Kidney epithelial cell (primary cell): ENCODE results near the gene ANKZF1. TPM values are rescaled to one million over a fixed set of nuclear protein-coding genes. Genes with fewer than 3 reads are reported as not detected.

Source experiments
- DNase-seq: peaks from one replicate; pipeline ENCODE4 v3.0.0-alpha.2; 2010; ENCODE audit warnings: low read depth
- H3K27me3 ChIP-seq: 2 replicates; pipeline ENCODE4 v1.6.0; 2011; ENCODE audit warnings: low read length; ENCODE audit not compliant: control insufficient read depth, insufficient read depth
- H3K36me3 ChIP-seq: 2 replicates; pipeline ENCODE4 v1.5.1; 2011; ENCODE audit warnings: low read length; ENCODE audit not compliant: control insufficient read depth, insufficient read depth
- H3K4me3 ChIP-seq: 2 replicates; pipeline ENCODE4 v1.5.1; 2011; ENCODE audit warnings: low read depth, mild to moderate bottlenecking, control low read depth, low read length
- CTCF ChIP-seq: IDR thresholded peaks from 2 replicates; pipeline ENCODE4 v1.5.1; 2011; ENCODE audit warnings: mild to moderate bottlenecking, moderate library complexity, low read length, control low read depth, inconsistent platforms; ENCODE audit not compliant: insufficient read depth, poor library complexity, severe bottlenecking
- total RNA-seq: library from RNA; depleted of rRNA; stranded (reverse); fragments of >200 nt; gene quantifications from 2 replicates; pipeline ENCODE4 v1.2.3, GENCODE V29; 2015

ANKZF1 gene
- total RNA-seq, 1 donor from 2014 or later = 52.3 TPM

- TF ChIP-seq CTCF = no peak
- H3K27me3 ChIP-seq = no peaks in the 10 kb centered on the region
- no peak overlapping the region for H3K4me3 ChIP-seq
- no peak for DNase-seq
- no peaks in the 10 kb centered on the region for H3K36me3 ChIP-seq
Observed at GRCh38 chr2:219225350-219225749, 4.3 kb upstream of the ANKZF1 start.

- Histone ChIP-seq H3K36me3 (no peaks in the 10 kb centered on the region), H3K27me3 (no peaks in the 10 kb centered on the region), H3K4me3 (peak overlapping the region; percentile 71)
- TF ChIP-seq CTCF = no peak
- DNase-seq = no peak
Observed at GRCh38 chr2:219228041-219228910, 1.3 kb upstream of the ANKZF1 start.

GRCh38 chr2:219228911-219229304 is 698 bp upstream of the ANKZF1 start:
- DNase-seq = no peak
- Histone ChIP-seq H3K27me3 (no peaks in the 10 kb centered on the region), H3K4me3 (peak overlapping the region; percentile 71), H3K36me3 (no peaks in the 10 kb centered on the region)
- no peak for TF ChIP-seq CTCF

GRCh38 chr2:219230059-219230540 is 494 bp downstream of the ANKZF1 start:
- TF ChIP-seq CTCF = no peak
- DNase-seq = no peak
- H3K27me3 ChIP-seq = no peaks in the 10 kb centered on the region

GRCh38 chr2:219234331-219234730 is 4.7 kb downstream of the ANKZF1 start:
- Histone ChIP-seq H3K36me3 (peaks cover 10% of the 10 kb centered on the region), H3K4me3 (no peak overlapping the region), H3K27me3 (no peaks in the 10 kb centered on the region)
- TF ChIP-seq CTCF = no peak
- no peak for DNase-seq

More at GRCh38 chr2:219230059-219230540, 494 bp downstream of the ANKZF1 start:
- Histone ChIP-seq H3K36me3 (peaks cover 4% of the 10 kb centered on the region), H3K4me3 (peak overlapping the region; percentile 71)
